Measurements from ENCODE around the gene FIBCD1.

FIBCD1 gene

GRCh38 chr9:130874783-130875182 lies 64.3 kb downstream of the FIBCD1 start:
- DNase-seq = no peak

- no peak for DNase-seq
Observed at GRCh38 chr9:130873966-130874365, 65.1 kb downstream of the FIBCD1 start.

- DNase-seq = no peak
Observed at GRCh38 chr9:130872912-130873503, 66.0 kb downstream of the FIBCD1 start.

GRCh38 chr9:130872508-130872907 lies 66.5 kb downstream of the FIBCD1 start:
- no peak for DNase-seq

GRCh38 chr9:130872093-130872492 lies 67.0 kb downstream of the FIBCD1 start:
- no peak for DNase-seq

GRCh38 chr9:130871395-130872062 lies 67.5 kb downstream of the FIBCD1 start:
- no peak for DNase-seq

GRCh38 chr9:130870491-130871381 lies 68.3 kb downstream of the FIBCD1 start:
- DNase-seq = no peak

GRCh38 chr9:130869250-130869649 lies 69.8 kb downstream of the FIBCD1 start:
- DNase-seq = no peak

GRCh38 chr9:130868230-130868629 lies 70.8 kb downstream of the FIBCD1 start:
- no peak for DNase-seq

- DNase-seq = no peak
Observed at GRCh38 chr9:130867556-130867955, 71.5 kb downstream of the FIBCD1 start.

GRCh38 chr9:130866474-130866965 lies 72.5 kb downstream of the FIBCD1 start:
- peak; percentile 88 to 91 for DNase-seq

GRCh38 chr9:130865921-130866320 lies 73.1 kb downstream of the FIBCD1 start:
- DNase-seq = no peak

GRCh38 chr9:130864541-130864940 lies 74.5 kb downstream of the FIBCD1 start:
- no peak for DNase-seq

GRCh38 chr9:130862747-130863146 lies 76.3 kb downstream of the FIBCD1 start:
- DNase-seq = no peak

- DNase-seq = no peak
Observed at GRCh38 chr9:130862217-130862616, 76.8 kb downstream of the FIBCD1 start.

- no peak for DNase-seq
Observed at GRCh38 chr9:130861372-130862180, 77.5 kb downstream of the FIBCD1 start.

- no peak for DNase-seq
Observed at GRCh38 chr9:130860458-130861316, 78.4 kb downstream of the FIBCD1 start.

- no peak for DNase-seq
Observed at GRCh38 chr9:130858739-130859705, 80.0 kb downstream of the FIBCD1 start.

- DNase-seq = no peak
Observed at GRCh38 chr9:130857864-130858738, 80.9 kb downstream of the FIBCD1 start.

Measured in SHP77 (cell line).